H1 (cell line): Measurements from ENCODE around the gene CRYGS. TPM values are rescaled to one million over a fixed set of nuclear protein-coding genes. Genes with fewer than 3 reads are reported as not detected.

ENCODE experiments used
- CTCF ChIA-PET: fragments of 300-600 bp; sonication (Branson Sonifier 250); formaldehyde crosslinking; loops from one replicate; lab custom pipeline; 2021; ENCODE audit not compliant: partially characterized antibody; lab: Charles Lee
- POLR2A ChIA-PET: fragments of 300-600 bp; sonication (Branson Sonifier 250); formaldehyde crosslinking; loops from one replicate; lab custom pipeline; 2021; ENCODE audit warnings: inconsistent platforms; ENCODE audit not compliant: partially characterized antibody; lab: Charles Lee
- DNase-seq, 2 experiments: peaks; one replicate each; pipeline versions ENCODE4 v3.0.0 to v3.0.0-alpha.2; 2010 to 2022; ENCODE audit warnings: low spot score in 2 of 2, low read depth in 1 of 2, mixed read lengths in 1 of 2
- FAIRE-seq: peaks from 2 replicates; lab custom pipeline; 2011; peaks lifted over from hg19 to GRCh38; lab: Jason Lieb, UNC
- H2AFZ ChIP-seq: 2 replicates; pipeline ENCODE4 v1.8.1; 2012; ENCODE audit warnings: low read length, inconsistent platforms
- H2AK5ac ChIP-seq: 2 replicates; pipeline ENCODE4 v1.6.1; 2013; ENCODE audit warnings: low read depth, low read length
- H2BK120ac ChIP-seq: replicated peaks from 2 replicates; pipeline ENCODE3; 2013; ENCODE audit warnings: low read depth, low read length, inconsistent platforms
- H2BK12ac ChIP-seq: 2 replicates; pipeline ENCODE4 v1.6.1; 2013; ENCODE audit warnings: low read depth, low read length
- H2BK15ac ChIP-seq: 2 replicates; pipeline ENCODE4 v1.6.1; 2013; ENCODE audit warnings: low read length
- H2BK20ac ChIP-seq: 2 replicates; pipeline ENCODE4 v1.6.1; 2013; ENCODE audit warnings: low read length
- H2BK5ac ChIP-seq: 2 replicates; pipeline ENCODE4 v1.6.1; 2013; ENCODE audit warnings: low read depth, low read length
- H3K14ac ChIP-seq: 2 replicates; pipeline ENCODE4 v1.6.1; 2013; ENCODE audit warnings: inconsistent platforms; ENCODE audit not compliant: insufficient read length
- H3K18ac ChIP-seq: 2 replicates; pipeline ENCODE4 v1.6.1; 2013; ENCODE audit warnings: low read length; ENCODE audit errors: extremely low read depth
- H3K23ac ChIP-seq: 2 replicates; pipeline ENCODE4 v1.6.1; 2013; ENCODE audit warnings: inconsistent platforms; ENCODE audit not compliant: insufficient read length
- H3K23me2 ChIP-seq: 2 replicates; pipeline ENCODE4 v1.6.1; 2013; ENCODE audit warnings: low read depth, low read length
- H3K27ac ChIP-seq: 2 replicates; pipeline ENCODE4 v1.6.1; 2011; ENCODE audit warnings: low read depth, low read length, inconsistent platforms
- H3K27me3 ChIP-seq, 4 experiments: replicated peaks in 1 of 4; 1 replicate in 1 of 4; 2 replicates in 3 of 4; pipeline versions ENCODE4 v1.6.1 to v1.8.1; 2011 to 2013; ENCODE audit warnings: low read length in 3 of 4, mild to moderate bottlenecking in 3 of 4, inconsistent platforms in 2 of 4, mixed read lengths in 2 of 4, moderate library complexity in 1 of 4; ENCODE audit not compliant: control insufficient read depth in 3 of 4, insufficient read depth in 3 of 4; ENCODE audit errors: extremely low read depth in 1 of 4
- H3K36me3 ChIP-seq, 4 experiments: 2 replicates each; pipeline versions ENCODE4 v1.6.1 to v1.8.1; 2011 to 2013; ENCODE audit warnings: mild to moderate bottlenecking in 4 of 4, low read length in 3 of 4, moderate library complexity in 2 of 4, control low read depth in 1 of 4, inconsistent platforms in 1 of 4; ENCODE audit not compliant: insufficient read depth in 4 of 4, control insufficient read depth in 2 of 4
- H3K4ac ChIP-seq: replicated peaks from 2 replicates; pipeline ENCODE3; 2013; ENCODE audit warnings: low read length, low read depth, mixed read lengths, inconsistent platforms; ENCODE audit not compliant: insufficient read length
- H3K4me1 ChIP-seq, 4 experiments: replicated peaks in 1 of 4; 1 replicate in 1 of 4; 2 replicates in 3 of 4; pipeline versions ENCODE4 v1.6.1 to v1.8.1; 2011 to 2013; ENCODE audit warnings: low read length in 3 of 4, inconsistent platforms in 2 of 4, mixed read lengths in 1 of 4; ENCODE audit not compliant: insufficient read depth in 4 of 4, control insufficient read depth in 3 of 4
- H3K4me2 ChIP-seq, 2 experiments: 2 replicates each; pipeline versions ENCODE4 v1.6.1 to v1.8.1; 2011 to 2013; ENCODE audit warnings: low read depth in 2 of 2, low read length in 2 of 2, control low read depth in 1 of 2, inconsistent platforms in 1 of 2, mild to moderate bottlenecking in 1 of 2; ENCODE audit not compliant: insufficient read depth in 1 of 2
- H3K4me3 ChIP-seq, 4 experiments: fragments of 200-600, 300-600 bp in 1 of 4; sonication (generic), shearing (Covaris generic), sonication (Bioruptor Twin) in 1 of 4; 2 replicates each; pipeline versions ENCODE4 v1.5.1 to v1.8.1; 2011 to 2016; ENCODE audit warnings: low read length in 4 of 4, low read depth in 3 of 4, control low read depth in 2 of 4, inconsistent platforms in 2 of 4, mild to moderate bottlenecking in 2 of 4, mixed read lengths in 1 of 4, moderate library complexity in 1 of 4; ENCODE audit not compliant: insufficient read depth in 2 of 4; ENCODE audit errors: extremely low read depth in 1 of 4
- H3K56ac ChIP-seq: replicated peaks from 2 replicates; pipeline ENCODE3; 2013; ENCODE audit warnings: low read depth, mild to moderate bottlenecking, mixed read lengths, low read length, inconsistent platforms; ENCODE audit not compliant: insufficient read length
- H3K79me1 ChIP-seq: 2 replicates; pipeline ENCODE4 v1.6.1; 2013; ENCODE audit warnings: low read depth, low read length, control low read depth
- H3K79me2 ChIP-seq, 2 experiments: 2 replicates each; pipeline versions ENCODE4 v1.6.1 to v1.8.1; 2012 to 2013; ENCODE audit warnings: low read length in 2 of 2, mild to moderate bottlenecking in 2 of 2, inconsistent platforms in 1 of 2; ENCODE audit not compliant: insufficient read depth in 2 of 2, control insufficient read depth in 1 of 2
- H3K9ac ChIP-seq, 4 experiments: replicated peaks in 1 of 4; 1 replicate in 1 of 4; 2 replicates in 3 of 4; pipeline versions ENCODE4 v1.6.1 to v1.8.1; 2011 to 2013; ENCODE audit warnings: low read depth in 3 of 4, low read length in 3 of 4, control low read depth in 2 of 4, mild to moderate bottlenecking in 2 of 4, moderate library complexity in 2 of 4, inconsistent platforms in 1 of 4; ENCODE audit errors: extremely low read depth in 1 of 4
- H3K9me3 ChIP-seq, 2 experiments: 2 replicates each; pipeline versions ENCODE4 v1.6.1 to v1.8.1; 2012 to 2013; ENCODE audit warnings: mild to moderate bottlenecking in 2 of 2, moderate library complexity in 2 of 2, control low read depth in 1 of 2, inconsistent platforms in 1 of 2, low read depth in 1 of 2, low read length in 1 of 2, mixed read lengths in 1 of 2; ENCODE audit not compliant: insufficient read depth in 2 of 2
- H4K20me1 ChIP-seq, 2 experiments: replicated peaks in 1 of 2; 2 replicates each; pipeline versions ENCODE3 to v1.8.1; 2011 to 2013; ENCODE audit warnings: inconsistent platforms in 2 of 2, low read length in 2 of 2, mild to moderate bottlenecking in 1 of 2; ENCODE audit not compliant: insufficient read depth in 2 of 2, control insufficient read depth in 1 of 2
- H4K5ac ChIP-seq: 2 replicates; pipeline ENCODE4 v1.6.1; 2013; ENCODE audit warnings: low read length, low read depth, mixed read lengths, inconsistent platforms; ENCODE audit not compliant: insufficient read length
- H4K8ac ChIP-seq: 2 replicates; pipeline ENCODE4 v1.8.0; 2013; ENCODE audit warnings: mild to moderate bottlenecking, moderate library complexity, low read length, inconsistent platforms; ENCODE audit not compliant: insufficient read depth; ENCODE audit errors: extremely low read depth
- H4K91ac ChIP-seq: replicated peaks from 2 replicates; pipeline ENCODE3; 2013; ENCODE audit warnings: low read length, mixed read lengths, inconsistent platforms; ENCODE audit not compliant: insufficient read length
- ASH2L ChIP-seq: fragments of 200-600, 300-600 bp; sonication (generic); IDR thresholded peaks from one replicate; pipeline ENCODE4 v1.7.1; 2017; ENCODE audit warnings: low read length
- CHD1 ChIP-seq: IDR thresholded peaks from 2 replicates; pipeline ENCODE4 v1.6.1; 2012; ENCODE audit warnings: low read depth, low read length, improper control_type of control experiment
- CHD2 ChIP-seq: IDR thresholded peaks from 2 replicates; pipeline ENCODE4 v1.6.1; 2012; ENCODE audit warnings: low read length, improper control_type of control experiment
- CTBP2 ChIP-seq: IDR thresholded peaks from 2 replicates; pipeline ENCODE4 v1.7.0; 2011; ENCODE audit warnings: borderline replicate concordance, mild to moderate bottlenecking, moderate library complexity, mixed read lengths, low read length; ENCODE audit not compliant: insufficient read depth, insufficient read length
- KDM5A ChIP-seq: fragments of 200-600 bp; IDR thresholded peaks from 2 replicates; pipeline ENCODE4 v1.7.1; 2012; ENCODE audit warnings: mild to moderate bottlenecking, low read length, inconsistent platforms, mixed read lengths
- MAFK ChIP-seq: IDR thresholded peaks from 2 replicates; pipeline ENCODE4 v1.6.1; 2012; ENCODE audit warnings: low read depth, mild to moderate bottlenecking, improper control_type of control experiment, low read length
- NRF1 ChIP-seq: IDR thresholded peaks from 2 replicates; pipeline ENCODE4 v1.6.1; 2011; ENCODE audit warnings: mild to moderate bottlenecking, low read depth, low read length, improper control_type of control experiment
- POLR2A ChIP-seq, 2 experiments: IDR thresholded peaks; 1 replicate in 1 of 2; 2 replicates in 1 of 2; pipeline ENCODE4 v1.6.1; 2011; ENCODE audit warnings: low read depth in 2 of 2, low read length in 2 of 2, mild to moderate bottlenecking in 2 of 2; ENCODE audit errors: control extremely low read depth in 1 of 2
- SIX5 ChIP-seq: IDR thresholded peaks from 2 replicates; pipeline ENCODE4 v1.6.1; 2011; ENCODE audit warnings: mild to moderate bottlenecking, low read depth, low read length
- SRF ChIP-seq: IDR thresholded peaks from 2 replicates; pipeline ENCODE4 v1.6.1; 2011; ENCODE audit warnings: mild to moderate bottlenecking, low read depth, low read length, moderate library complexity
- TCF12 ChIP-seq: IDR thresholded peaks from 2 replicates; pipeline ENCODE4 v1.6.1; 2011; ENCODE audit warnings: low read depth, mild to moderate bottlenecking, low read length
- WGBS, 2 experiments: shearing (Covaris generic) in 1 of 2; methylation state at CpG; one replicate each; pipeline versions ENCODE4 v1.1.6 to v1.1.7; 2013 to 2015; ENCODE audit warnings: low lambda C conversion rate in 2 of 2, mixed read lengths in 2 of 2, inconsistent platforms in 1 of 2, low coverage in 1 of 2, missing lambda C conversion rate in 1 of 2; ENCODE audit not compliant: insufficient replicate concordance in 2 of 2, insufficient coverage in 1 of 2, insufficient read length in 1 of 2; ENCODE audit errors: extremely low coverage in 1 of 2, missing lambda C conversion rate in 1 of 2; 5-methylcytosine and 5-hydroxymethylcytosine counted together
- polyA plus RNA-seq, 7 experiments: library from polyadenylated mRNA; depleted of rRNA in 3 of 7; stranded (reverse) in 5 of 7; unstranded in 2 of 7; fragments of >200 nt in 5 of 7; fragments of 200-250 nt in 2 of 7; gene quantifications; 1 replicate in 5 of 7; 2 replicates in 1 of 7; 4 replicates in 1 of 7; pipeline versions ENCODE4 v1.2.1 to v1.2.3, GENCODE V29; 2011 to 2013; ENCODE audit warnings: missing spikeins in 2 of 7, mixed read lengths in 2 of 7
- total RNA-seq: library from RNA; stranded (reverse); fragmentation: NEBNext Ultra II Directional; extraction: Animal tissue kit (Norgen Biotek cat#: 25700); gene quantifications from 2 replicates; pipeline ENCODE4 v1.2.1, GENCODE V29; 2021

CRYGS gene
- total and polyA plus RNA-seq, 2 of the 8 experiments (the other 6 are each of a cell fraction or from before 2014, with no cell fraction given), result 1.5 to 1.8 TPM

DNA sequence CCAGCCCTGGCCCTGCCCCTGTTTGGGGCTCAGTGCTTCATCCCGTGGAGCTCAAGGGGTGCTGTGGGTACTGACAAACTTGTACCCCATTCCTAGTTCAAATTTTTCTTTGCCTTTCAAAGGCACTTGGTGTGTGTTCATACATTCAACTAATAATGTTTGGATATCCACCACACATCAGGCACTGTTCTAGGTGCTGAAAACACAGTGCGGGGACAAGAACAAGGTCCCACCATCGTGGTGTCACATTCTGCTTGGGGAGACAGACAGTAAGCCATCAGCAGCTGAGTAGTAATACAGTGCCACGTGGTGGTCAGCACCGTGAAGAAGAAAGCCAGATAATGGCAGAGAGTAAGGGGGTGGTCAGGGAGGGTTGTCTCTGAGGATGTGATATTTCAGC is 32.5 kb downstream of the CRYGS start:
- H2BK12ac ChIP-seq, result no peak overlapping the region; the same call in 1 of the 2 replicates
- 89% methylated on average over 5 of the region's 5 CpGs; no CpG with 5 or more reads in 1 of the 2 experiments for WGBS, 2 experiments
- ChIA-PET CTCF (interaction anchor here (0.9 to 2.0 kb wide), 2 partner anchors 11 to 28 kb away, joined by 4 to 7 read pairs; no protein-coding TSS in a partner anchor), POLR2A (no interaction called here)
- no peaks in the 10 kb centered on the region for H4K20me1 ChIP-seq
- no peaks in the 10 kb centered on the region; a peak in 2 of 7 replicates for H3K27me3 ChIP-seq
- H2AFZ ChIP-seq, result no peak overlapping the region
- no peak for DNase-seq
- H3K27ac ChIP-seq, result no peak overlapping the region
- no peak overlapping the region for H4K8ac ChIP-seq
- no peak overlapping the region for H3K4ac ChIP-seq
- no peak overlapping the region for H2AK5ac ChIP-seq
- no peaks in the 10 kb centered on the region for H3K36me3 ChIP-seq
- H3K23ac ChIP-seq, result no peak overlapping the region
- no peak overlapping the region for H3K9ac ChIP-seq
- H3K9me3 ChIP-seq, result no peaks in the 10 kb centered on the region
- no peak overlapping the region for H2BK15ac ChIP-seq
- no peak overlapping the region for H3K18ac ChIP-seq
- H3K4me3 ChIP-seq, result no peak overlapping the region
- no peak overlapping the region for H3K56ac ChIP-seq
- H4K5ac ChIP-seq, result no peak overlapping the region
- H3K23me2 ChIP-seq, result no peaks in the 10 kb centered on the region
- no peak overlapping the region for H2BK5ac ChIP-seq
- no peak overlapping the region for H3K4me2 ChIP-seq
- H2BK20ac ChIP-seq, result no peak overlapping the region
- no peaks in the 10 kb centered on the region for H3K79me1 ChIP-seq
- H3K4me1 ChIP-seq, result peaks cover 0 to 2% (median 0%) of the 10 kb centered on the region in 4 experiments; a peak in 1 of 7 replicates
- H3K14ac ChIP-seq, result no peak overlapping the region
- no peak for FAIRE-seq
- no peak overlapping the region for H4K91ac ChIP-seq
- H2BK120ac ChIP-seq, result no peak overlapping the region
- H3K79me2 ChIP-seq, result no peaks in the 10 kb centered on the region
- TF ChIP-seq CTBP2 (no peak), POLR2A (IDR thresholded peaks at IDR 0.05; ENCODE audit: control extremely low read depth in 1 of 2, low read depth in 2 of 2, low read length in 2 of 2) (no peak), CHD2 (no peak), SIX5 (no peak), ASH2L (no peak), MAFK (no peak), CHD1 (no peak), SRF (no peak), NRF1 (no peak), TCF12 (no peak), KDM5A (no peak)
